ENCODE data around the gene IRF5. TPM values are rescaled to one million over a fixed set of nuclear protein-coding genes. Genes with fewer than 3 reads are reported as not detected.

Gene IRF5
- total RNA-seq, 1 donor, result under 0.01 TPM

DNA sequence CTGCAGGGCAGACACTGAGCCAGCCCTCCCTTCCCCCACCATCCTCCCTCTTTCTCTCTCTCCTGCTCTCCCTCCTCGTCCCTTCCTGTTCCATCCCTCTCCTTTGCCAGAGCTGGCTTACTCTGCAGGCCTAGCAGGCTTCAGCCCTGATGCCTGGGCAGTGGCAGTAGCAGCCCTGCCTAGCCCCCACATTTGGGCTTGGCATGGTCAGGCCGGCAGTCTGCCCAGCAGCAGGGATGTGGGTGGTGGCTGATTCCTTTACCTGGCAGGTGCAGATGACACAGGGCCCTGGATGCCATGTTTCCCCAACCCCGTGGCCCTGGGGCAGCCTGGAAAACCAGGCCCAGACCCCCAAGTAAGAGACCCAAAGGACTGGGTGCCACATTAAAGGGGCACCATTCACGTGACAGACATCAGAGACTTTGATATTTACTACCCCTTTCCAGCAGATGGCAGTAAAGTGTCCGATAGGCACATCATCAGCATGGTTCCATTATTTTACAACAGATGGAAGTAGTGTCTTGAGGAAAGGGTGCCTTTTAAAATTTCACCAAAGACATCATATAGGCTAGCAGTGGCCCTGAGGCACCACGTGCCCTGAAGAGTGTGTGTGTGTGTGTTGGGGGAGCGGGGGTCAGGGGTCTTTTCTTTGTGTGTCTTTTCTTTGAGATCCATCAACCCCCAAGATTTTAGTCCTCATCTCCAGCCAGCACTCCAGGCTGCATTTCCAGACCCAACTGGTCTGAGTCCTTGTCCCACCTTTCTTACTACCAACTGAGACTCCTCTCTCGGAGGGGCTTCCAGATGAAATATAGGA lies 33.1 kb upstream of the IRF5 start:
- TF ChIP-seq, protein P1, sequence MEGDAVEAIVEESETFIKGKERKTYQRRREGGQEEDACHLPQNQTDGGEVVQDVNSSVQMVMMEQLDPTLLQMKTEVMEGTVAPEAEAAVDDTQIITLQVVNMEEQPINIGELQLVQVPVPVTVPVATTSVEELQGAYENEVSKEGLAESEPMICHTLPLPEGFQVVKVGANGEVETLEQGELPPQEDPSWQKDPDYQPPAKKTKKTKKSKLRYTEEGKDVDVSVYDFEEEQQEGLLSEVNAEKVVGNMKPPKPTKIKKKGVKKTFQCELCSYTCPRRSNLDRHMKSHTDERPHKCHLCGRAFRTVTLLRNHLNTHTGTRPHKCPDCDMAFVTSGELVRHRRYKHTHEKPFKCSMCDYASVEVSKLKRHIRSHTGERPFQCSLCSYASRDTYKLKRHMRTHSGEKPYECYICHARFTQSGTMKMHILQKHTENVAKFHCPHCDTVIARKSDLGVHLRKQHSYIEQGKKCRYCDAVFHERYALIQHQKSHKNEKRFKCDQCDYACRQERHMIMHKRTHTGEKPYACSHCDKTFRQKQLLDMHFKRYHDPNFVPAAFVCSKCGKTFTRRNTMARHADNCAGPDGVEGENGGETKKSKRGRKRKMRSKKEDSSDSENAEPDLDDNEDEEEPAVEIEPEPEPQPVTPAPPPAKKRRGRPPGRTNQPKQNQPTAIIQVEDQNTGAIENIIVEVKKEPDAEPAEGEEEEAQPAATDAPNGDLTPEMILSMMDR (IDR thresholded peaks at IDR 0.05; ENCODE audit: extremely low read depth, low read depth, low read length), result peak; percentile 67
- no peaks in the 10 kb centered on the region for H3K36me3 ChIP-seq (ENCODE audit: insufficient read depth, low read length)
- DNase-seq (ENCODE audit: insufficient read length, low spot score, missing footprints), result peak; percentile 90
- H2AFZ ChIP-seq (ENCODE audit: low read length), result no peak overlapping the region
- no peaks in the 10 kb centered on the region for H3K79me2 ChIP-seq (ENCODE audit: insufficient read depth, low read length)
- no peak overlapping the region for H3K27ac ChIP-seq (ENCODE audit: low read depth, low read length)
- no peaks in the 10 kb centered on the region for H3K4me1 ChIP-seq (ENCODE audit: insufficient read depth, low read length)
- peaks cover under 1% of the 10 kb centered on the region for H3K9me3 ChIP-seq (ENCODE audit: low read depth, low read length)
- H4K20me1 ChIP-seq (ENCODE audit: insufficient read depth, low read length), result no peaks in the 10 kb centered on the region
- no peak overlapping the region for H3K4me2 ChIP-seq (ENCODE audit: insufficient read depth, low read length)
- no peak overlapping the region for H3K4me3 ChIP-seq (ENCODE audit: insufficient read depth, low read length)
- H3K27me3 ChIP-seq (ENCODE audit: insufficient read depth, low read length), result peaks cover 31% of the 10 kb centered on the region

DNA sequence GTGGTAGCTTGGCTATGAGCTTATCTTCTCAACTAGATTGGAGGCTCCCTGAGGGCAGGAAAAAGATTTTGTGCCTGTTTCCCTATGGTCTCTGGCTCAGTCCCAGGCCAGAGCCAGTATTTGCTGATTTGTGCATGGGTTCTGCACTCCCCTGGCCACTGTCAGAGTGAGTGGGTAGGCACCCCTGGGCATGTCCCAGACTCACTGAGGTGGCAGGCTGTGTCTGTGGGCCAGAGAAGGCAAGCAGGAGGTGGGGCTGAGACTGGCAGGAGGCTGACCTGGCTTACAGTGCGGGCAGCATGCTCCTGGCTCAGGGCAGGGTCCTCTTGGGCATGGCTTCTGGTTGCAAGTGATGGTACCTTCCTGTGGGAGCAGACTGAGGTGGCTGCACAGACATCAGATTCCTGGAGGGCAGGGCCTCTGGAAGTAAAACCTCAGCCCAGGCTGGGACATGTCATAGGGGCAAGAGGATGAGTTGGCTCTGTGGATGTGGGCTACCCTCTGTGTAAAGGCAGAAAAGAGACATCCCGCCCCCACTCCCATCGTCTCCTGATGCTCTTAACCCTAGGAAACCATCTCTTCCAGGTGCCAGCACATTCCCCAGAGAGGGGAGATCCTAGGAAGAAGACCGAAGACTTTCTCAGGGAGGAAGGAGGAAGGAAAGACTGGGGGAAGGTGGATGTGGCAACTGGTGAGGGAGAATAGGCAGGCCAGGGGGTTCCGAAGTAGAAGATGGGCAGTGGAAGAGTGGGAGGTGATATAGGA lies 31.5 kb upstream of the IRF5 start:
- Histone ChIP-seq H3K4me3 (ENCODE audit: insufficient read depth, low read length) (no peak overlapping the region), H3K9me3 (ENCODE audit: low read depth, low read length) (no peaks in the 10 kb centered on the region), H3K27me3 (ENCODE audit: insufficient read depth, low read length) (peaks cover 45% of the 10 kb centered on the region), H2AFZ (ENCODE audit: low read length) (no peak overlapping the region), H3K4me2 (ENCODE audit: insufficient read depth, low read length) (no peak overlapping the region), H4K20me1 (ENCODE audit: insufficient read depth, low read length) (no peaks in the 10 kb centered on the region), H3K27ac (ENCODE audit: low read depth, low read length) (no peak overlapping the region), H3K4me1 (ENCODE audit: insufficient read depth, low read length) (no peaks in the 10 kb centered on the region), H3K79me2 (ENCODE audit: insufficient read depth, low read length) (no peaks in the 10 kb centered on the region), H3K36me3 (ENCODE audit: insufficient read depth, low read length) (no peaks in the 10 kb centered on the region)
- no peak for DNase-seq (ENCODE audit: insufficient read length, low spot score, missing footprints)
- TF ChIP-seq, protein P1 (IDR thresholded peaks at IDR 0.05; ENCODE audit: extremely low read depth, low read depth, low read length), result no peak

DNA sequence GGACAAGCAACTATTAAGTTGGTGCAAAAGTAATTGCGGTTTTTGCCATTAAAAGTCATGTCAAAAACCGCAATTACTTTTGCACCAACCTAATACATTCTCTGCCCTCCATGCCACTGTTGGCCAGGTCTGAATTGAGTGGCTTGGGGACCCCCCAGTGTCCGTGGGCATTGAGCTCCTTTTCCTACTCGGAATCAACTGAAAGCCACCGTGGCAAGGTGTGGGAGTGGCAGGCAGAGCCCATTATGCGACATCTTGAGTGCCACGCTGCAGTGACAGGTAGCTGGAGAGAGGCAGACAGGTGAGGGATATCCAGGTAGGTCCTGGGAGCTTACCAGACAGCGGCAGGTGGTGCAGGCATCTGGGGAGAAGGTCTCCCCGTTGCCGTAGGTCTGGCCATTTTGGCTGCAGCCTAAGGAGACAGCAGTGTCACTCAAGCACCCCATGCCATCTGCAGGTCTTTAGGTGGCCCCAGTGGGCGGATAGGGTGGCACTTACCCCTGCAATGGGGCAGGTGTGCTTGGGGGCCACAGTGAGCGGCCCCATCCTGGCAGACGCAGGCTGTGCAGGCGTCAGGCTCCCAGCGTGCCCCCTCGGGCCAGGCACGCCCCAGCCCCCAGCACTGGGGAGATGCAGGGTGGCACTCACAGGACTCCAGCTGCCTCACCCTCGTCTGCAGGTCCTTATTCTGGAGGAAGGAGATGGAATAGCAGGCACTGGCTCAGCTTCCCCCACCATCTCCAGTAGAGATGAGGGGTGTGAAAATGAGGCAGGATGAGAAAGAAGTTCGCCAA lies 30.8 kb upstream of the IRF5 start:
- H3K9me3 ChIP-seq (ENCODE audit: low read depth, low read length), result no peaks in the 10 kb centered on the region
- H4K20me1 ChIP-seq (ENCODE audit: insufficient read depth, low read length), result no peaks in the 10 kb centered on the region
- no peak overlapping the region for H2AFZ ChIP-seq (ENCODE audit: low read length)
- H3K4me1 ChIP-seq (ENCODE audit: insufficient read depth, low read length), result no peaks in the 10 kb centered on the region
- H3K4me2 ChIP-seq (ENCODE audit: insufficient read depth, low read length), result no peak overlapping the region
- H3K27ac ChIP-seq (ENCODE audit: low read depth, low read length), result no peak overlapping the region
- peak; percentile 79 for DNase-seq (ENCODE audit: insufficient read length, low spot score, missing footprints)
- no peak overlapping the region for H3K4me3 ChIP-seq (ENCODE audit: insufficient read depth, low read length)
- no peaks in the 10 kb centered on the region for H3K36me3 ChIP-seq (ENCODE audit: insufficient read depth, low read length)
- H3K27me3 ChIP-seq (ENCODE audit: insufficient read depth, low read length), result peaks cover 52% of the 10 kb centered on the region
- H3K79me2 ChIP-seq (ENCODE audit: insufficient read depth, low read length), result no peaks in the 10 kb centered on the region
- TF ChIP-seq, protein P1 (IDR thresholded peaks at IDR 0.05; ENCODE audit: extremely low read depth, low read depth, low read length), result no peak
